Measurements from ENCODE around the gene CTNNA3. TPM values are rescaled to one million over a fixed set of nuclear protein-coding genes. Genes with fewer than 3 reads are reported as not detected.

Gene CTNNA3
- total RNA-seq, 2 donors from 2014 or later = 3.2 to 7.2 TPM

- Mint-ChIP-seq H3K36me3 (ENCODE audit: low read depth) (no peaks in the 10 kb centered on the region), H3K27ac (no peak overlapping the region), H3K4me3 (no peak overlapping the region), H3K4me1 (peaks cover 6% of the 10 kb centered on the region), H3K9me3 (no peaks in the 10 kb centered on the region), H3K27me3 (ENCODE audit: insufficient read depth) (no peaks in the 10 kb centered on the region)
- Histone ChIP-seq H3K27ac (ENCODE audit: low read depth, low read length) (no peak overlapping the region), H3K9me3 (ENCODE audit: control insufficient read depth, low read length) (no peaks in the 10 kb centered on the region), H3K27me3 (ENCODE audit: control insufficient read depth, insufficient read depth, low read length, poor library complexity, severe bottlenecking) (no peaks in the 10 kb centered on the region), H3K9ac (ENCODE audit: extremely low read depth, low read length, poor library complexity, severe bottlenecking) (no peak overlapping the region), H3K4me1 (ENCODE audit: control insufficient read depth, insufficient read depth, low read length) (no peaks in the 10 kb centered on the region), H3K4me3 (ENCODE audit: low read length) (no peak overlapping the region), H3K36me3 (ENCODE audit: control insufficient read depth, insufficient read depth, low read length) (no peaks in the 10 kb centered on the region)
- TF ChIP-seq CTCF (conservative IDR thresholded peaks at IDR 0.05) = no peak
- no peak for DNase-seq
- 91% methylated on average over 2 of the region's 2 CpGs; no CpG with 5 or more reads in 1 of the 2 experiments for WGBS, 2 experiments (ENCODE audit: insufficient coverage in 1 of 2, insufficient read length in 1 of 2)
Observed at GRCh38 chr10:67519434-67519833, 176.6 kb downstream of the CTNNA3 start.

- H3K27ac Mint-ChIP-seq = no peak overlapping the region
- Histone ChIP-seq H3K4me3 (ENCODE audit: low read length) (no peak overlapping the region), H3K9ac (ENCODE audit: extremely low read depth, low read length, poor library complexity, severe bottlenecking) (no peak overlapping the region), H3K9me3 (ENCODE audit: control insufficient read depth, low read length) (no peaks in the 10 kb centered on the region), H3K27me3 (ENCODE audit: control insufficient read depth, insufficient read depth, low read length, poor library complexity, severe bottlenecking) (no peaks in the 10 kb centered on the region), H3K36me3 (ENCODE audit: control insufficient read depth, insufficient read depth, low read length) (no peaks in the 10 kb centered on the region), H3K27ac (ENCODE audit: low read depth, low read length) (no peak overlapping the region), H3K4me1 (ENCODE audit: control insufficient read depth, insufficient read depth, low read length) (no peaks in the 10 kb centered on the region)
- no peak overlapping the region for H3K4me3 Mint-ChIP-seq
- no peaks in the 10 kb centered on the region for H3K9me3 Mint-ChIP-seq
- H3K27me3 Mint-ChIP-seq (ENCODE audit: insufficient read depth) = no peaks in the 10 kb centered on the region
- WGBS, 2 experiments (ENCODE audit: insufficient coverage in 1 of 2, insufficient read length in 1 of 2) = 93 to 97% methylated on average over 3 to 4 of the region's 4 CpGs
- no peaks in the 10 kb centered on the region for H3K36me3 Mint-ChIP-seq (ENCODE audit: low read depth)
- H3K4me1 Mint-ChIP-seq = peaks cover 6% of the 10 kb centered on the region
- TF ChIP-seq CTCF (conservative IDR thresholded peaks at IDR 0.05) = no peak
- no peak for DNase-seq
Observed at GRCh38 chr10:67518756-67519155, 177.2 kb downstream of the CTNNA3 start.

- H3K27ac ChIP-seq (ENCODE audit: low read depth, low read length) = no peak overlapping the region
- no peaks in the 10 kb centered on the region for H3K36me3 ChIP-seq (ENCODE audit: control insufficient read depth, insufficient read depth, low read length)
- DNase-seq = no peak
- no peak for TF ChIP-seq CTCF (conservative IDR thresholded peaks at IDR 0.05)
- H3K4me3 ChIP-seq (ENCODE audit: low read length) = no peak overlapping the region
- 88 to 96% methylated on average over 4 of the region's 4 CpGs for WGBS, 2 experiments (ENCODE audit: insufficient coverage in 1 of 2, insufficient read length in 1 of 2)
- Mint-ChIP-seq H3K36me3 (ENCODE audit: low read depth) (no peaks in the 10 kb centered on the region), H3K4me1 (peaks cover 6% of the 10 kb centered on the region), H3K9me3 (no peaks in the 10 kb centered on the region), H3K4me3 (no peak overlapping the region), H3K27me3 (ENCODE audit: insufficient read depth) (no peaks in the 10 kb centered on the region), H3K27ac (no peak overlapping the region)
- no peak overlapping the region for H3K9ac ChIP-seq (ENCODE audit: extremely low read depth, low read length, poor library complexity, severe bottlenecking)
- H3K9me3 ChIP-seq (ENCODE audit: control insufficient read depth, low read length) = no peaks in the 10 kb centered on the region
- H3K4me1 ChIP-seq (ENCODE audit: control insufficient read depth, insufficient read depth, low read length) = no peaks in the 10 kb centered on the region
- no peaks in the 10 kb centered on the region for H3K27me3 ChIP-seq (ENCODE audit: control insufficient read depth, insufficient read depth, low read length, poor library complexity, severe bottlenecking)
Observed at GRCh38 chr10:67518043-67518442, 178.0 kb downstream of the CTNNA3 start.
